KOPT-K1 (cell line): ENCODE data around the gene PZP.
"Not testable (repeated sequence)": the region's sequence is repeated elsewhere in the genome, so short reads cannot be mapped to it uniquely, and the experiment has no call there.

Experiments
- H3K27ac ChIP-seq: fragments of 200-600 bp; sonication (generic); 2 replicates; pipeline ENCODE4 v1.5.1; 2016; ENCODE audit warnings: antibody characterized with exemption, mild to moderate bottlenecking, low read depth, low read length; ENCODE audit not compliant: poor library complexity, severe bottlenecking
- H3K36me3 ChIP-seq: fragments of 200-600 bp; sonication (generic); 2 replicates; pipeline ENCODE4 v1.5.1; 2017; ENCODE audit warnings: antibody characterized with exemption, mild to moderate bottlenecking, low read length, moderate library complexity; ENCODE audit not compliant: insufficient read depth
- H3K9me3 ChIP-seq: fragments of 200-600 bp; sonication (generic); 2 replicates; pipeline ENCODE4 v1.5.1; 2017; ENCODE audit warnings: antibody characterized with exemption, low read length, mild to moderate bottlenecking; ENCODE audit not compliant: insufficient read depth, poor library complexity, severe bottlenecking

The PZP gene

GRCh38 chr12:9223830-9224229 is 15.6 kb upstream of the PZP start:
- Histone ChIP-seq H3K27ac (no peak overlapping the region), H3K36me3 (no peaks in the 10 kb centered on the region), H3K9me3 (no peaks in the 10 kb centered on the region)

GRCh38 chr12:9221483-9221882 is 13.3 kb upstream of the PZP start:
- Histone ChIP-seq H3K27ac (no peak overlapping the region), H3K36me3 (no peaks in the 10 kb centered on the region), H3K9me3 (no peaks in the 10 kb centered on the region)

- H3K36me3 ChIP-seq, H3K27ac ChIP-seq, H3K9me3 ChIP-seq: not testable (repeated sequence)
Observed at GRCh38 chr12:9221011-9221410, 12.8 kb upstream of the PZP start.

- Histone ChIP-seq H3K27ac (no peak overlapping the region), H3K36me3 (no peaks in the 10 kb centered on the region), H3K9me3 (no peaks in the 10 kb centered on the region)
Observed at GRCh38 chr12:9214534-9214933, 6.3 kb upstream of the PZP start.

- H3K9me3 ChIP-seq, result no peaks in the 10 kb centered on the region
- H3K36me3 ChIP-seq, result no peaks in the 10 kb centered on the region
Observed at GRCh38 chr12:9211687-9212086, 3.5 kb upstream of the PZP start.

GRCh38 chr12:9204380-9204779 is 3.8 kb downstream of the PZP start:
- Histone ChIP-seq H3K36me3 (no peaks in the 10 kb centered on the region), H3K27ac (no peak overlapping the region), H3K9me3 (no peaks in the 10 kb centered on the region)

More at GRCh38 chr12:9211687-9212086, 3.5 kb upstream of the PZP start:
- H3K27ac ChIP-seq, result no peak overlapping the region

GRCh38 chr12:9198012-9198411 is 10.2 kb downstream of the PZP start:
- Histone ChIP-seq H3K9me3 (no peaks in the 10 kb centered on the region), H3K36me3 (no peaks in the 10 kb centered on the region), H3K27ac (no peak overlapping the region)

GRCh38 chr12:9184276-9184675 is 23.9 kb downstream of the PZP start:
- no peak overlapping the region for H3K27ac ChIP-seq
- H3K36me3 ChIP-seq, result no peaks in the 10 kb centered on the region
- no peaks in the 10 kb centered on the region for H3K9me3 ChIP-seq

GRCh38 chr12:9180810-9181209 is 27.4 kb downstream of the PZP start:
- Histone ChIP-seq H3K36me3 (no peaks in the 10 kb centered on the region), H3K9me3 (no peaks in the 10 kb centered on the region), H3K27ac (no peak overlapping the region)

GRCh38 chr12:9179781-9180180 is 28.4 kb downstream of the PZP start:
- Histone ChIP-seq H3K27ac (no peak overlapping the region), H3K9me3 (no peaks in the 10 kb centered on the region), H3K36me3 (no peaks in the 10 kb centered on the region)

- Histone ChIP-seq H3K27ac (no peak overlapping the region), H3K9me3 (peaks cover 4% of the 10 kb centered on the region), H3K36me3 (no peaks in the 10 kb centered on the region)
Observed at GRCh38 chr12:9169979-9170634, 38.1 kb downstream of the PZP start.

- H3K9me3 ChIP-seq, H3K27ac ChIP-seq, H3K36me3 ChIP-seq: not testable (repeated sequence)
Observed at GRCh38 chr12:9167345-9167744, 40.9 kb downstream of the PZP start.

- Histone ChIP-seq H3K27ac (no peak overlapping the region), H3K36me3 (no peaks in the 10 kb centered on the region), H3K9me3 (no peaks in the 10 kb centered on the region)
Observed at GRCh38 chr12:9163392-9163791, 44.8 kb downstream of the PZP start.

GRCh38 chr12:9156119-9156518 is 52.1 kb downstream of the PZP start:
- no peaks in the 10 kb centered on the region for H3K9me3 ChIP-seq
- H3K36me3 ChIP-seq, result no peaks in the 10 kb centered on the region
- no peak overlapping the region for H3K27ac ChIP-seq

GRCh38 chr12:9149372-9149771 is 58.8 kb downstream of the PZP start:
- Histone ChIP-seq H3K36me3 (no peaks in the 10 kb centered on the region), H3K9me3 (peaks cover 5% of the 10 kb centered on the region), H3K27ac (no peak overlapping the region)

GRCh38 chr12:9148926-9149325 is 59.3 kb downstream of the PZP start:
- peaks cover 5% of the 10 kb centered on the region for H3K9me3 ChIP-seq
- H3K27ac ChIP-seq, result no peak overlapping the region
- H3K36me3 ChIP-seq, result no peaks in the 10 kb centered on the region
